ENCODE measurements around the gene FOXO1. TPM values are rescaled to one million over a fixed set of nuclear protein-coding genes. Genes with fewer than 3 reads are reported as not detected.

Gene FOXO1
- total RNA-seq, 1 donor from 2014 or later = 8.9 TPM

- peaks cover 16% of the 10 kb centered on the region for H3K9me3 Mint-ChIP-seq
- H3K4me3 Mint-ChIP-seq = no peak overlapping the region
- peaks cover 40% of the 10 kb centered on the region for H3K4me1 Mint-ChIP-seq
- TF ChIP-seq CTCF (conservative IDR thresholded peaks at IDR 0.05) = no peak
- no peak overlapping the region for H3K27ac Mint-ChIP-seq (ENCODE audit: unreplicated experiment)
- no peak for DNase-seq (ENCODE audit: low read depth, low spot score)
- H3K27me3 Mint-ChIP-seq (ENCODE audit: low read depth) = no peaks in the 10 kb centered on the region
- peaks cover 14% of the 10 kb centered on the region for H3K36me3 Mint-ChIP-seq (ENCODE audit: low read depth)
These were observed 82.7 kb downstream of the FOXO1 start for GRCh38 chr13:40583738-40584137.

DNA sequence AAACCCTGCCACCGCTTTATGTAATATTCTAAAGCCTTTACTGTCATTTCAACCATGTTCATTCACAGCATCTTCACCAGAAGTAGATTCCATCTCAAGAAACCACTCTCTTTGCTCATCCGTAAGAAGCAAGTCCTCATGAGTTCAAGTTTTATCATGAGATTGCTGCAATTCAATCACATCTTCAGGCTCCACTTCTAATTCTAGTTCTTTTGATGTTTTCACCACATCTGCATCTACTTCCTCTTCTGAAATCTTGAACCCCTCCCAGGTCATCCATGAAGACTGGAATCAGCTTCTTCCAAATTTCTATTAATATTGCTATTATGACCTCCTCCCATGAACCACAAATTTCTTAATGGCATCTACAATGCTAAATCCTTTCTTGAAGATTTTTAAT, 83.9 kb downstream of the FOXO1 start:
- H3K9me3 Mint-ChIP-seq = peaks cover 16% of the 10 kb centered on the region
- no peak for TF ChIP-seq CTCF (conservative IDR thresholded peaks at IDR 0.05)
- peaks cover 39% of the 10 kb centered on the region for H3K4me1 Mint-ChIP-seq
- no peak overlapping the region for H3K27ac Mint-ChIP-seq (ENCODE audit: unreplicated experiment)
- no peaks in the 10 kb centered on the region for H3K27me3 Mint-ChIP-seq (ENCODE audit: low read depth)
- no peak for DNase-seq (ENCODE audit: low read depth, low spot score)
- H3K36me3 Mint-ChIP-seq (ENCODE audit: low read depth) = peaks cover 14% of the 10 kb centered on the region
- no peak overlapping the region for H3K4me3 Mint-ChIP-seq

- no peak for DNase-seq (ENCODE audit: low read depth, low spot score)
- Mint-ChIP-seq H3K4me1 (peaks cover 35% of the 10 kb centered on the region), H3K27ac (ENCODE audit: unreplicated experiment) (no peak overlapping the region), H3K36me3 (ENCODE audit: low read depth) (peaks cover 14% of the 10 kb centered on the region), H3K27me3 (ENCODE audit: low read depth) (no peaks in the 10 kb centered on the region), H3K4me3 (no peak overlapping the region), H3K9me3 (peaks cover 16% of the 10 kb centered on the region)
- TF ChIP-seq CTCF (conservative IDR thresholded peaks at IDR 0.05) = no peak
These were observed 85.2 kb downstream of the FOXO1 start for GRCh38 chr13:40581277-40581579.

- no peaks in the 10 kb centered on the region for H3K27me3 Mint-ChIP-seq (ENCODE audit: low read depth)
- TF ChIP-seq CTCF (conservative IDR thresholded peaks at IDR 0.05) = no peak
- peaks cover 14% of the 10 kb centered on the region for H3K36me3 Mint-ChIP-seq (ENCODE audit: low read depth)
- no peak overlapping the region for H3K27ac Mint-ChIP-seq (ENCODE audit: unreplicated experiment)
- no peak overlapping the region for H3K4me3 Mint-ChIP-seq
- peaks cover 16% of the 10 kb centered on the region for H3K9me3 Mint-ChIP-seq
- no peak for DNase-seq (ENCODE audit: low read depth, low spot score)
- peaks cover 34% of the 10 kb centered on the region for H3K4me1 Mint-ChIP-seq
These were observed 85.7 kb downstream of the FOXO1 start for GRCh38 chr13:40580566-40581276.

DNA sequence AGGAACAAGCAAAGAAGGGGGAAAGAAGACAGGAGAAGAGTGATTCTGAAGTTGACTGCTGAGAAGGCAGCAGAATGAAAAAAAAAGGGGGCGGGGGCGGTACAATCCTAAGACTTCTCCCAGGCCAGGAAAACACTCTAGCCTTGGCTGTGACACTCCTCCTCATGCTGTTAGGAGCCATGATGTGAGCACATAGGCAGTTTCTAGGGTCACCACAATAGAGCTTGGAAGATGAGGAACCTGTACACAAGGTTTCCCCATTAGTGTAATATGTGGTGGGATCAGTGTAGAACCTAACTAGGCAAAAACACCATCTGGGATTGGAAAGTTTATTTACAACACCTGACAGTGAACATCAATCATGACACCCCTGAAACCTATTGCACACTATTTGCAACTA, 86.9 kb downstream of the FOXO1 start:
- no peak for DNase-seq (ENCODE audit: low read depth, low spot score)
- Mint-ChIP-seq H3K27ac (ENCODE audit: unreplicated experiment) (no peak overlapping the region), H3K4me3 (no peak overlapping the region), H3K4me1 (peaks cover 29% of the 10 kb centered on the region), H3K36me3 (ENCODE audit: low read depth) (peaks cover 14% of the 10 kb centered on the region), H3K9me3 (peaks cover 16% of the 10 kb centered on the region), H3K27me3 (ENCODE audit: low read depth) (no peaks in the 10 kb centered on the region)
- TF ChIP-seq CTCF (conservative IDR thresholded peaks at IDR 0.05) = no peak

Data from neural crest cell (in vitro differentiated cells).